COR-L47 (cell line): ENCODE measurements around the gene SLC49A4.

Experiments
- DNase-seq: peaks from one replicate; lab custom pipeline; 2025; lab: John Stamatoyannopoulos, UW

The SLC49A4 gene

GRCh38 chr3:122907471-122907870 is 112.6 kb downstream of the SLC49A4 start:
- DNase-seq: no peak

DNA sequence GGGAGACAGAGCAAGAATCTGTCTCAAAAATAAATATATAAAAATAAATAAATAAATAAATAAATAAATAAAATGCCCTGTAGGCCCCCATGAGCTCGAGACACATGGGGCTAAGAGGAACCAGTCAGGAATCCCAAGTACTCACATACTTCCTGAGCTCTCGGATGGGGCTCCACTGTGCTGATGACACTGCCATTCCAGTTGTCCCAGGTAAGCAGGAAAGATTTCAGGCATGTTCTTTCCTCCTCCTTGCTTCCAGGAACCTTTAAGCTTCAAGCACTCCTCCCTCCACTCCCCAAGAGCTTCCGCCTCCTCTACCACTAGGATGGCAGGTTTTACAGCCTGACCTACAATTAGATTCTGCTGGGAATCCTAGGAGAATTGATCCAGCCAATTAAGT is 113.4 kb downstream of the SLC49A4 start:
- DNase-seq: no peak

DNA sequence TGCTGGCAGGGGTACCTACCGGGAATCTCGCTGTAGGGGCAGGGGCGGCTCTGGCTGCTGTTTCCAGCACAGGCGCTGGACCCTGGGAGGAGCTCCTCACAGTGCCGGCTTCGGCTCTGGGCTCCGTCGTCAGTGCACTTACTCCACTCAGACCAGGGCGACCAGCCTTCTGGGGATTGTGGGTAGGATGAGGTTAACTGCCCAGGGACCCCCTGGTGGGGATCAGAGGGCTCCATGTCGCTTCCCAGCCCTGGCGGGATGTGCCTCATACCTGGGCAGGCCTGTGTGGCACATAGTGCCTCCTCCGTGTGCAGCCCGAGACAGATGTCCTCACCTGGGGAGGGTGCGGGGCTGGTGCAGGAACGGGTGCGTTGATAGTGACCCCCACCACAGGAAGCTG is 117.0 kb downstream of the SLC49A4 start:
- DNase-seq: no peak

DNA sequence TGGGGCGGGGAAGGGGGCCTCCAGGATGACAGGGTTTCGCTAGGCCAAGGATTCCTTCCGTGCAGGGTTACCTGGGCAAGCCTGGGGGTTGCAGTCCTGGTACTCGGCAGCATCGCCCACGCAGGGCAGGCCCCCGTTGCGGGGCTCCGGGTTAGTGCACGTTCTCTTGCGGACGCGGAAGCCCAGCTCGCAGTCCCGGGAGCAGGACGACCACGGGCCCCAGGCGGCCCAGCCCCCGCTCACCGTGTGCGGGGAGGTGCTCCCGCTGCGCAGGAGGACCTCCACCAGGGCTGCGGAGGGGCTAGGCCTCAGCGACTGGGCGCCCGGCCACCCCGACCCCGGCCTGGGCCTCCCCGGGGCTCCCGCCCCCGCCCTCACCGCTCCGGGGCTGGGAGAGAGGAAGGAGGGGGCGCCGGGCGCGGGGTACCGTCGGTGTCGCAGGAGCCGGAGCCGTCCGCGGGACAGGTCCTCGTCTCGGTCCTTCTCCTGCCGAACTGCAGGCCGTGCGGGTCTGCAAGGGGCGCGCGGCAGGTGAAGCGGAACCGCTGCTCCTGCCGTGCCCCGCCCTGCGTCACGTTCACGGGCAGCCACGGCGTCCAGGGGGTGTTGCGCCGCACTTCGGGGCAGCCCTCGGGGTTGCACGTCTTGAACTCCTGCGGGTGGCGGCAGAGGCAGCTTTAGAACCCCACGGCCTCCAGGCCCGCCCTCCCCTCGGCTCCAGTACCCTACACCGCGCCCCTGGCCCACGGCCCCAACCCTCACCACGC is 118.1 kb downstream of the SLC49A4 start:
- no peak for DNase-seq

GRCh38 chr3:122913539-122914100 is 118.8 kb downstream of the SLC49A4 start:
- DNase-seq: no peak

GRCh38 chr3:122915300-122916055 is 120.6 kb downstream of the SLC49A4 start:
- no peak for DNase-seq

- DNase-seq: no peak
Measured at GRCh38 chr3:122916084-122916483, 121.2 kb downstream of the SLC49A4 start.

DNA sequence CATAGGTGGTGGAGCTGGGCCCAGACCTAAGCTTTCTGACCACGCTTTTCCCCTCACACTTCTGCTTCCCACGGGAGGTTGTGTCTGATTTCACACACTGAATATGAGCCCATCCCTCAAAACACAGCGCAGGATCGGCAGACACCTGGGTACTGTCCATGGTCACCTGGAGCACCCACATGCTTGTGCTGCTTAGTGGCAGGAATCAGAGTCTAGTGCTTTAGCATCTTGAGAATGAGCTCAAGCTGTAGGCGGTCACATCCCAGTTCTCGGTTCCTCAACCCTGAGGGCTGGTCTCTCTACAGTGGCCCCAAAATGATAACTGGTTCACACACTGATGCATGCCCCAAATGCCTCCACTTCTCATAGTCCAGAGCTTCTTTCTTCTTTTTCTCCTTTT is 121.7 kb downstream of the SLC49A4 start:
- DNase-seq: no peak

GRCh38 chr3:122917412-122917811 is 122.5 kb downstream of the SLC49A4 start:
- DNase-seq: no peak

GRCh38 chr3:122918576-122919290 is 123.9 kb downstream of the SLC49A4 start:
- DNase-seq: no peak

DNA sequence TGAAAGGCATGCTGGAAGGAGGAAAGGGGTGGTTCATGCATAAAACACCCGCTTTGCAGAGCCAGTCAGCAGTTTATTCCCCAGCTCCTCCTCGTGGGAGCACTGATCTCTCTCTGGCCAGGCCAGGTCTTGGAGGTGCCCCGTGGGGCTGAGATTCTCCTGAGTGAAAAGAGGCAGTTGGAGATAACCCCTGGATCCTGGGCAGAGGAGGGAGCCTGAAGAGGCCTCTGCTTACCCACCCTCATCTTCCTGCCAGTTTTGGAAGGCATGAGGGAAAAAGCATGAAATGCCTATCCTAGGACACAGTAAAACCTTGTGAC is 124.4 kb downstream of the SLC49A4 start:
- DNase-seq: no peak

DNA sequence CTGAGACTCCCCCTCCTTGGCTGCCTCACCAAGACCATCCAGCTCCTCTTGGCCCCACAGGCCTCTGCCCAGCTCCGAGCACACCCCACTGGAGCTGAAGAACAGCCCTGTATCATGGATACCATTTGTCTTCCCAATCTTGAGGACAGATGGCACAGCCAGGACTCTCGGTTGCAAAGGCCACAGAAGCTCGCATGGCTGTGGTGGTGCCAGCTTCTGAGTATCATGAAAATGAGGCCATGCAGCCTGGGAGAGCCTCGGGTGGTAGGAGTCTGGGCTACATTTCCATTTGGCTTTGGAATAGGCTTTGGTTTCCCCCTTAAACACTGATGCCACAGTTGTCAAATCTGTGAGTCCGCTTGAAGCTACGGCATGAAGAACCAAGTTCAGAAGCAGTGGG is 126.1 kb downstream of the SLC49A4 start:
- no peak for DNase-seq

DNA sequence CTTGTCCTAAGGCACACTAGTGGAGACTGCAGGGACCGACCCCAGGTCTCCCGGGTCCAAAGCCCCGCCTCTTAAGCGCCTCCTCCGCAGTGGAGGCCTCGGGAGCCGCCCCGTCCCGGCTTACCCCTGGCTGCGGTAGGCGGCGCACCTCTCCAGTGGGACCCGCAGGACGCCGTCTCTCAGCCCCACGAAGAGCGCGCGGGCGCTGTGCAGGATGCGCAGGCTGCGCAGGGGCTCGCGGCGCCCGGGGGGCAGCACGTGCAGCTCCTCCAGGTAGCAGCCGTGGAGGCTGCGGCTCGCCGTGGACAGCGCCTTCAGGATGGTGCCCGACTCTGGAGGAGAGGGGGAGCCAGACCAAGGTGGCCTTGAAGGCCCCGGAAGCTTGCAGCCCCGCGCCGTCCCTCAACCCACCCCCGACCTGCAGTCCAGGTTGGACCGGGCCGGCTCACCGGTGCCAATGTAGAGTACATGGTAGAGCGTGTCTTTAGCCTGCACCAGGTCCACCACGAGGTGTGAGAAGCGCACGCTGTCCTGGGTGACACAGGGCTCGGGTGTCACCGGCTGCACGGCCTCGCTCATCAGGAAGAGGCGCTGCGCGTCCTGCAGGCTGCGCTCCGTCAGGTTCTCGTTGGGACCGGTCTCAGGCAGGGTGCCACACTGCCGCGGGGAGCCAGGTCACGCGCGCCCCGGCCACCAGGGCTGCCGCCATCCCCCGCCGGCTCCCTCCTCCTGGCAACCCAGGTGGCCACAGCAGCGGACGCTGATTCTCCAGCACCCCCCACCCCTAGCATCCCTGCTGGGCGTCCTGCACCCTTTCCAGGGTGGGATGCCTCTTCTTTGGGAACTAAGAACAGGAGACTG is 127.2 kb downstream of the SLC49A4 start:
- peak; percentile 69 for DNase-seq

- no peak for DNase-seq
Measured at GRCh38 chr3:122923611-122924010, 128.7 kb downstream of the SLC49A4 start.

- no peak for DNase-seq
Measured at GRCh38 chr3:122924056-122924455, 129.2 kb downstream of the SLC49A4 start.

GRCh38 chr3:122925756-122926155 is 130.9 kb downstream of the SLC49A4 start:
- DNase-seq: no peak

DNA sequence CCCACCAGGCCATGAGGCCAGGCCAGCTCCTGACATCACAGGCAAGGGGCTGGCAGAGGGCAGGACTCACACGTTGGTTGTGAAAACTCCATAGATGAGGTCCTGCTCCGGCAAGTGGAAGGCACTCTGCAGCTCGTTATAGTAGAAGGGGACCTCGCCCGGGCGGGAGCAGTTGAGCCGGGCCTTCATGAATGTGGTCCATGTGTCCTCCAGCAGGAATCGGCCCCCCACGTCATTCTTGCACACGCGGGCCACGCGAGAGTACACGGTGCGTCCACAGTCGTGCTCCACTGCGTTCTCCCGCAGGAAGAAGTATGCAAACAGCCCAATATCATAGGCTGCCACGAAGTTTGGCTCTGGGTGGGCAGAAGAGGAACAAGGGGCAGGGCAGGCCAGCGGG is 131.5 kb downstream of the SLC49A4 start:
- no peak for DNase-seq

DNA sequence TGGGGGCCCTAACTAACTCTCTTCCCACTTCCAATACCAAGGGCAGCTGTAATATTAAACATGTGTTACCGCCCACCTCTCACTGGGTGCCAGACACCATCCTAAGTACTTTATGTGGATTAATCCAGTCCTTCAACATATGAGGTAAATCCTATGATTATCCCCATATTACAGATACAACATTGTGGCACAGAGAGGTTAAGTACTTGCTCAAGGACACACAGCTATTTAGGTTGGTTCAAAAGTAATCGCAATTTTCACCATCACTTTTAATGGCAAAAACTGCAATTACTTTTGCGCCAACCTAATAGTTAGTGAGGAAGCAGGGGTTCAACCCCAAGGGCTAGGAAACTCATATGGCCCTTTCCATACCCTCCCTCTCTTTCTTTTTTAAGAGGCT is 131.9 kb downstream of the SLC49A4 start:
- DNase-seq: no peak

DNA sequence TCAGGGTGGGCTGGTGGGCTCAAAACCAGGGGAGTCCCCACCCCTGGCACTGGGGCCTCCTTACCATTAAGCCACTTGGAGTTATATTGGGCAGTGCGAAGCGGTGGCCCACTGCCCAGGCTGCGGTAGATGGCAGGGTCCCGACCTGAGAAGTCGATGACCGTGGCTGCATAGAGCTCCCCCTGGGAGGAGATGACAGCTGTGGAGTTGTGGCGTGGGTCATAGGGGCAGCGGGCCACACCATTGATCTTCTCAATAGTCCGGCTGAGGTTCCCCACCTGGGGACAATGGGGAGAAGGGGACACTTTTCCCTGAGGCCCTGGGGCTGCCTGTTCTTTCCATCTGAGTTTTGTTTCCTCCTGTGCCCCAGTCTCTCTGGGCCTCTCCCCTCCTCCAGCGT is 132.9 kb downstream of the SLC49A4 start:
- DNase-seq: no peak

DNA sequence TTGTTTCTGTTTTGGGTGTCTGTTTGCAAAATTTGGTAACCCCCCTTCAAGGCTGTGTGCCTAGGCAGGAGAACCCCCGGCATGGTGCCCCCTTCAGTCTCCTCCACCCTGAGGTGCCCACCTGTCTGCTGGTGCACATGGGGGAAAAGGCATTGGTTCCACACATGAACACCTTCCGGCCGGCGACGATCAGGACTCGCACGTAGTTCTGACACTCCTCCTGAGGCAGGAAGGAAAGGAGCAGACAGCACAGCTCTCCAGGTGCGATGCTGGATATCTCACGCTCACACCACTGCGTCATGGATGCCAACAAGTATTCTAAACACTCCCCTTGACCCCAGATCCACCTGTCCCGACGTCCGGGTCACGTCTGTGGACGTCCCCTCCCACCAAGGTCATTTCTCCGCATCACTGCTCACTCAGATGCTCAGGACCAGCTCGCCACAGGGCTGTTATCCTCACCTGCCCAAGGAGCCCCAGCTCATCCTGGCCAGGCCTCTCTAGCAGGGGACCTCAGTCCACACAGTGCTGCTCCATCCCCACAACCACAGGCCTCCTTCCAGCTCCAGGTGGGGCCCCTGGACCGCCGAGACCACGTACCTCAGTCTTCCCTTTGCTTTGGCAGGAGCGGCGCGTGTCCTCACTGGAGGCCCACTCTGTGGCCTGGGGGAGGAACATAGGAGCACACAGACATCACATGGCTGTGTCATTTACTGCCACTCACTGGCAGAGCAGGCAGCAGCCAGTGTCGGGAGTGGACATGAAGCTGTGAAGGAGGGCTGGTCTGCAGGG is 133.7 kb downstream of the SLC49A4 start:
- no peak for DNase-seq
